BE2C (cell line): ENCODE measurements around the gene HABP4.

ENCODE experiments used
- DNase-seq: peaks from one replicate; pipeline ENCODE4 v3.0.0-alpha.2; 2020
- H3K27me3 ChIP-seq: fragments of 250-450 bp; sonication (Bioruptor Pico); 2 replicates; pipeline ENCODE4 v1.5.1; 2020; ENCODE audit warnings: mild to moderate bottlenecking
- H3K36me3 ChIP-seq: fragments of 250-450 bp; sonication (Bioruptor Pico); 2 replicates; pipeline ENCODE4 v1.5.1; 2020; ENCODE audit warnings: mild to moderate bottlenecking
- H3K4me1 ChIP-seq: fragments of 250-450 bp; sonication (Bioruptor Pico); 2 replicates; pipeline ENCODE4 v1.5.1; 2020
- H3K4me3 ChIP-seq: 2 replicates; pipeline ENCODE4 v1.5.1; 2011; ENCODE audit warnings: low read depth, low read length
- H3K9me3 ChIP-seq: fragments of 250-450 bp; sonication (Bioruptor Pico); 2 replicates; pipeline ENCODE4 v1.5.1; 2020
- TF ChIP-seq, protein P1 (sequence below): IDR thresholded peaks from 2 replicates; pipeline ENCODE4 v1.5.1; 2012; ENCODE audit warnings: mild to moderate bottlenecking, low read depth, low read length

Gene HABP4

DNA sequence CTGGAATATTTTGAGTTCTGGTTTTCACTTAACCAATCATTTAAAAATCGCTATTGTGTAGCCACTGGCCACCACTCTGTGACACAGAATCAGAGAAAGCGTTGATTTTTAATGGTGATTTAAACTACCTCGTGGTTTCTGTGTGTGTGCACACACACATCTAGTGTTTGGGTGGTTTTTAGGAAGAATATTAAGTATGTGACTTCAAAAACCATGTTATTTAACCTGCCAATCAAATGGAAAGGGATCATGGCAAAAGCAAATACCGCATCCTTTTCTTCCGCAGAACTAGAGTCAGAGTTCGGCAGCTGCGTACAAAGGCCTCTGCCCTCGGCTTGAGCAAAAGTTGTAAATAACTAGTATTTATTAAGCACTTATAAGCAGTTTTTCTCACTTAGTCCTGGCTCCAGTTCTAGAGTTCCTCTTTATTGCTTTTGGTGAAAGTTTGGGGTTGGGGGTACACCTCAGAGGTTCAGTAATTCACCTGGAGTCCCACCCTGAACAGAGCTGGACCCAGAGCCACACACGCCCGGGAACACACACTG is 40.6 kb downstream of the HABP4 start:
- no peak for DNase-seq
- peaks cover 6% of the 10 kb centered on the region; the same call in 1 of the 2 replicates for H3K4me1 ChIP-seq
- TF ChIP-seq, protein P1, sequence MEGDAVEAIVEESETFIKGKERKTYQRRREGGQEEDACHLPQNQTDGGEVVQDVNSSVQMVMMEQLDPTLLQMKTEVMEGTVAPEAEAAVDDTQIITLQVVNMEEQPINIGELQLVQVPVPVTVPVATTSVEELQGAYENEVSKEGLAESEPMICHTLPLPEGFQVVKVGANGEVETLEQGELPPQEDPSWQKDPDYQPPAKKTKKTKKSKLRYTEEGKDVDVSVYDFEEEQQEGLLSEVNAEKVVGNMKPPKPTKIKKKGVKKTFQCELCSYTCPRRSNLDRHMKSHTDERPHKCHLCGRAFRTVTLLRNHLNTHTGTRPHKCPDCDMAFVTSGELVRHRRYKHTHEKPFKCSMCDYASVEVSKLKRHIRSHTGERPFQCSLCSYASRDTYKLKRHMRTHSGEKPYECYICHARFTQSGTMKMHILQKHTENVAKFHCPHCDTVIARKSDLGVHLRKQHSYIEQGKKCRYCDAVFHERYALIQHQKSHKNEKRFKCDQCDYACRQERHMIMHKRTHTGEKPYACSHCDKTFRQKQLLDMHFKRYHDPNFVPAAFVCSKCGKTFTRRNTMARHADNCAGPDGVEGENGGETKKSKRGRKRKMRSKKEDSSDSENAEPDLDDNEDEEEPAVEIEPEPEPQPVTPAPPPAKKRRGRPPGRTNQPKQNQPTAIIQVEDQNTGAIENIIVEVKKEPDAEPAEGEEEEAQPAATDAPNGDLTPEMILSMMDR, result no peak
- no peaks in the 10 kb centered on the region for H3K9me3 ChIP-seq
- no peak overlapping the region for H3K4me3 ChIP-seq
- peaks cover 8% of the 10 kb centered on the region for H3K36me3 ChIP-seq
- no peaks in the 10 kb centered on the region for H3K27me3 ChIP-seq

DNA sequence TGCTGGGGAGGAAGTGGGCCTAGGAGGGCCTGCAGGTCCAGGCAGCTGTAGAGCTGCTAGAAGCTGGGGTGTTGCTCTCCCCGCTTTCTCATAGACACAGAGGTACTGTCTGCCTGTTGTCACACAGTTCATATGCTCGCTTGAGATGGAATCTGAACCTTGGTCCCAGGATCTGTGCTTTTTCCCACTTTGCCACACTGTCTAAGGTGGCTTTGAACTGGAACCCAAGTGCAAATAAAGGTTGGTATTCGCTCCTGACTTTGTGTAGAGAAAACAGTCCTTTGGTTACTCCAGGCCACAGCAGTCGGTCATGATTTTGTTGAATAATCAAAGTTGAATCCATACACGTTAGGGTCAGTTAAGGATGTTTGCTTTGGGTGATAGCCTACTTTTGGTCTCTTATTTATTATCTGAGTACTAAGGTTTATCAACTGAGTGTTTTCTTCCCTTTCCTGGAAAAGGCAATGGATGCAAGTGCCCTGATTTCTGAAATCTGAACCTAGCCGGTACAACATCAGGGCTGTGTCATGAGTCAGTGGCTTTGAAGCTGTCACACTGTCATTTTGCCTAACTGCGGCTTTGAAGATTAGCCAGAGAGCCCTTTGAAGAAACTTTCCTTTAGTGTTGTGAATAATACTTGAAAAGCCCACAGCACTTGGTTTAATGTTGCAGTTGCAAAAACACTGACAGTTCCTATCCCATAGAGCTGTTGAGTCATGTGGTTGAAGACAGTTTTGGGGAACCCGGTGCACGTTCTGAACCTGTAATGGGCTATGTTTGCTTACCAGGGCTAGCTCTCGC is 41.3 kb downstream of the HABP4 start:
- TF ChIP-seq, protein P1, result no peak
- Histone ChIP-seq H3K4me1 (peaks cover 6% of the 10 kb centered on the region; the same call in 1 of the 2 replicates), H3K4me3 (no peak overlapping the region), H3K9me3 (no peaks in the 10 kb centered on the region), H3K27me3 (no peaks in the 10 kb centered on the region), H3K36me3 (peaks cover 8% of the 10 kb centered on the region)
- DNase-seq, result no peak

DNA sequence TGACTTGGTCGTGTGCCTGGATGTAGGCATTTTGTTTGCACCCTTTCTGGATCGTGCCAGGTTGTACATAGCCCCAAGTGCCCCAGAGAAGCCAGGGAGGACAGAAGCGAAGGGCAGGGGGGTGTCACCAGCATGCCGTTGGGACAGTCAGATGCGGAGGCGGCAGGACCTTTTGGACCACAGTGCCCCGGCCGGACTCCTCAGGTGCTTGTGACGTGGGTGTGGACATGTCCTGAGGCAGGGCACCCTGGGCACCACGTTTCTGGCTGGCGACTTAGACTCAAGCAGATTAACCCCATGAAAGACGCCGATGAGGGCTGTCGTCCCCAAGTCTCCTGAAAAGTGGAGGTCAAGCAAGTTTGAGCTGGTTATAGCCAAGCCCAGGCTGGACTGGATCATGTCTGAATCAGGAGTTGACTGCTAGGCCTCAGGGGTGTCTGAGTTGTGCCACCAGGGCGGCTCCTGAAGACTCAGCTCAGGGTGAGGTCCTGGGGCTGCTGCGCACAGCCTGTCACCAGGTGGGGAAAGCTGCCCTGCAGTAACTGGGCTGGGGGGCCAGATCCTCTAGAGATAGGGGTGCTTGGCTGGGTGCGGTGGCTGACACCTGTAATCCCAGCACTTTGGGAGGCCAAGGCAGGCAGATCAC is 42.0 kb downstream of the HABP4 start:
- H3K27me3 ChIP-seq, result no peaks in the 10 kb centered on the region
- no peak for DNase-seq
- no peaks in the 10 kb centered on the region for H3K9me3 ChIP-seq
- TF ChIP-seq, protein P1, result no peak
- no peak overlapping the region for H3K4me3 ChIP-seq
- no peaks in the 10 kb centered on the region; the same call in 1 of the 2 replicates for H3K4me1 ChIP-seq
- peaks cover 8% of the 10 kb centered on the region for H3K36me3 ChIP-seq

DNA sequence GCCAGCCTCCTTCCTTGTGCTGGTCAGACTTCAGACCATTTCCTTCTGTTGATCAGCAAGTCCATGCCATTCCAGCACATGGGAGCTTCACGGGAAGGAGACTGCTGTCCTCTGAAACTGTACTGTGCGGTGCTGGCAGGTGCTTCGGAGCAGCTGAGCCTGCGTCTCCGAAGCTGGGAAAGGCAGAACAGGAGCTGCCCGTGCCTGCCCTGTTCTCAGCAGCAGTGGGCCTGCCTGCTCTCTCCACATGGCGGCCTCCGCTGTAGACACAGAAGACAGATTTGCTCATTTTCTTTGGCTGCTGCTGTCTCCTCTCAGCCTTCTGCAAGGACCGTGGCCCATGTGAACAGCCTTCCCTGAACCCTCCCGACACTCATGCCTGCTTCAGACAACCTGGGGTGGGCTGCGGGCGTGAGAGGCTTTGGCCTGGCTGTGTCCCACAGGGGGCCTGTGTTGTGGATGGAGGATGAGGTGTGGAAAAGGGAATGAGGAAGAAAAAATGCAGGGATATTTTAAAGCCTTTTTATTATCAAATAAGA is 43.1 kb downstream of the HABP4 start:
- Histone ChIP-seq H3K9me3 (no peaks in the 10 kb centered on the region), H3K4me3 (no peak overlapping the region), H3K36me3 (peaks cover 8% of the 10 kb centered on the region), H3K4me1 (no peaks in the 10 kb centered on the region), H3K27me3 (no peaks in the 10 kb centered on the region)
- TF ChIP-seq, protein P1, result no peak
- DNase-seq, result no peak

DNA sequence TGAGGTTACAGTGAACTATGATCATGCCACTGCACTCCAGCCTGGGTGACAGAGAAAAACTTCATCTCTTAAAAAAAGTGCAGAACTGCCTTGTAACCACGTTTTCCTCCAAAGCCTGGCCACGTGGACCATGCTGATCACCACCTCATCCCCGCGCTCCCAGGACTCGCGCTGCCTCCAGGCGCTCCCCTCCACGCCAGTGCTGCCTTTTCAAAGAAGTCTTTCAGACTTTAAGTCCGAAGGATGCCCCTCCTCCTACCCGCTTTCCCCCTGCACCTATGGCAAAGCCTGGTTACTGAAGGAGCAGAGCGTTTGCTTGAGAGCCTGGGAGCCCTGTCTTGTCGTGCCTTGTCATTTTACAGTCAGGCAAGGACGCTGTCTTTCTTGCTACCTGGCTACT is 43.8 kb downstream of the HABP4 start:
- no peaks in the 10 kb centered on the region for H3K4me1 ChIP-seq
- no peaks in the 10 kb centered on the region for H3K9me3 ChIP-seq
- H3K4me3 ChIP-seq, result no peak overlapping the region
- H3K36me3 ChIP-seq, result peaks cover 4% of the 10 kb centered on the region; the same call in 1 of the 2 replicates
- TF ChIP-seq, protein P1, result no peak
- no peak for DNase-seq
- no peaks in the 10 kb centered on the region for H3K27me3 ChIP-seq
